CMK (cell line): Measurements from ENCODE around the gene CA14.
"Not testable (repeated sequence)": the region's sequence is repeated elsewhere in the genome, so short reads cannot be mapped to it uniquely, and the experiment has no call there.

ENCODE experiments used
- DNase-seq: peaks from one replicate; pipeline ENCODE4 v3.0.0-alpha.2; 2010; ENCODE audit warnings: low read depth

CA14 gene

GRCh38 chr1:150236614-150237100, 20.9 kb upstream of the CA14 start:
- DNase-seq: no peak

- DNase-seq: not testable (repeated sequence)
These were observed 20.4 kb upstream of the CA14 start for GRCh38 chr1:150237176-150237575.

GRCh38 chr1:150237746-150238145, 19.8 kb upstream of the CA14 start:
- DNase-seq: no peak

- DNase-seq: no peak
These were observed 14.6 kb upstream of the CA14 start for GRCh38 chr1:150243003-150243402.

GRCh38 chr1:150249936-150250335, 7.6 kb upstream of the CA14 start:
- DNase-seq: no peak

GRCh38 chr1:150256198-150256553, 1.4 kb upstream of the CA14 start:
- DNase-seq: no peak

GRCh38 chr1:150256554-150257341, 826 bp upstream of the CA14 start:
- no peak for DNase-seq

GRCh38 chr1:150259217-150259616, 1.6 kb downstream of the CA14 start:
- no peak for DNase-seq

GRCh38 chr1:150259758-150260669, 2.4 kb downstream of the CA14 start:
- DNase-seq: no peak

GRCh38 chr1:150261367-150261766, 3.8 kb downstream of the CA14 start:
- no peak for DNase-seq

GRCh38 chr1:150262388-150263320, 5.1 kb downstream of the CA14 start:
- DNase-seq: no peak

GRCh38 chr1:150263549-150263948, 6.0 kb downstream of the CA14 start:
- no peak for DNase-seq

GRCh38 chr1:150267896-150268295, 10.3 kb downstream of the CA14 start:
- no peak for DNase-seq

GRCh38 chr1:150268340-150268704, 10.7 kb downstream of the CA14 start:
- DNase-seq: no peak

- peak; percentile 97 for DNase-seq
These were observed 11.3 kb downstream of the CA14 start, which contains the start of gene APH1A for GRCh38 chr1:150268705-150269403. APH1A (minus strand) TSS chr1:150269016; CDS start chr1:150268810, 206 bp downstream.

GRCh38 chr1:150269451-150269850, 11.9 kb downstream of the CA14 start:
- DNase-seq: no peak

- DNase-seq: no peak
These were observed 13.9 kb downstream of the CA14 start for GRCh38 chr1:150271291-150271959.

GRCh38 chr1:150273311-150273710, 15.7 kb downstream of the CA14 start:
- DNase-seq: no peak

- no peak for DNase-seq
These were observed 22.6 kb downstream of the CA14 start for GRCh38 chr1:150280138-150280707.

- DNase-seq: peak; percentile 33
These were observed 23.7 kb downstream of the CA14 start for GRCh38 chr1:150281221-150281757.
